NCI-H2227 (cell line): ENCODE data around the gene NEURL3.

Experiments used
- DNase-seq: peaks from one replicate; lab custom pipeline; 2025; ENCODE audit not compliant: unreplicated experiment; lab: John Stamatoyannopoulos, UW

The NEURL3 gene

GRCh38 chr2:96528006-96528699 is 23.0 kb upstream of the NEURL3 start:
- no peak for DNase-seq

GRCh38 chr2:96527286-96528005 is 22.3 kb upstream of the NEURL3 start:
- DNase-seq: no peak

- DNase-seq: no peak
Observed at GRCh38 chr2:96526615-96527285, 21.6 kb upstream of the NEURL3 start.

- no peak for DNase-seq
Observed at GRCh38 chr2:96526101-96526591, 21.0 kb upstream of the NEURL3 start.

- no peak for DNase-seq
Observed at GRCh38 chr2:96525211-96525507, 20.0 kb upstream of the NEURL3 start.

GRCh38 chr2:96524482-96525210 is 19.5 kb upstream of the NEURL3 start:
- no peak for DNase-seq

GRCh38 chr2:96523659-96524481 is 18.7 kb upstream of the NEURL3 start:
- no peak for DNase-seq

- no peak for DNase-seq
Observed at GRCh38 chr2:96522304-96523203, 17.4 kb upstream of the NEURL3 start.

- no peak for DNase-seq
Observed at GRCh38 chr2:96521219-96521618, 16.1 kb upstream of the NEURL3 start.

- DNase-seq: no peak
Observed at GRCh38 chr2:96520697-96521096, 15.5 kb upstream of the NEURL3 start.

GRCh38 chr2:96520231-96520630 is 15.1 kb upstream of the NEURL3 start:
- no peak for DNase-seq

GRCh38 chr2:96517079-96517478 is 11.9 kb upstream of the NEURL3 start:
- no peak for DNase-seq

- DNase-seq: no peak
Observed at GRCh38 chr2:96514521-96514920, 9.4 kb upstream of the NEURL3 start.

GRCh38 chr2:96512341-96512740 is 7.2 kb upstream of the NEURL3 start:
- DNase-seq: no peak

GRCh38 chr2:96511851-96512250 is 6.7 kb upstream of the NEURL3 start:
- no peak for DNase-seq

GRCh38 chr2:96510931-96511595 is 5.9 kb upstream of the NEURL3 start:
- no peak for DNase-seq

- no peak for DNase-seq
Observed at GRCh38 chr2:96509847-96510230, 4.7 kb upstream of the NEURL3 start.

GRCh38 chr2:96509114-96509846 is 4.1 kb upstream of the NEURL3 start:
- peak; percentile 90 for DNase-seq
